Skeletal muscle satellite cell (primary cell): ENCODE data around the gene P3H1.
"Not testable (repeated sequence)": the region's sequence is repeated elsewhere in the genome, so short reads cannot be mapped to it uniquely, and the experiment has no call there.

Experiments
- H3K27me3 ChIP-seq: 2 replicates; pipeline ENCODE4 v1.7.0; 2013; ENCODE audit warnings: low read length; ENCODE audit not compliant: control insufficient read depth, insufficient read depth
- H3K36me3 ChIP-seq: 2 replicates; pipeline ENCODE4 v1.7.0; 2013; ENCODE audit warnings: mild to moderate bottlenecking, control low read depth, low read length; ENCODE audit not compliant: insufficient read depth
- H3K4me1 ChIP-seq: 2 replicates; pipeline ENCODE4 v1.7.0; 2013; ENCODE audit warnings: low read length; ENCODE audit not compliant: control insufficient read depth, insufficient read depth
- H3K4me2 ChIP-seq: 2 replicates; pipeline ENCODE4 v1.7.0; 2013; ENCODE audit warnings: mild to moderate bottlenecking, low read length
- H3K4me3 ChIP-seq: 2 replicates; pipeline ENCODE4 v1.7.0; 2013; ENCODE audit warnings: low read length
- H3K9ac ChIP-seq: 2 replicates; pipeline ENCODE4 v1.7.0; 2013; ENCODE audit warnings: mild to moderate bottlenecking, low read depth, low read length, moderate library complexity
- H3K9me3 ChIP-seq: replicated peaks from 2 replicates; pipeline ENCODE4 v1.7.0; 2013; ENCODE audit warnings: mild to moderate bottlenecking, control low read depth, low read length

P3H1 gene

DNA sequence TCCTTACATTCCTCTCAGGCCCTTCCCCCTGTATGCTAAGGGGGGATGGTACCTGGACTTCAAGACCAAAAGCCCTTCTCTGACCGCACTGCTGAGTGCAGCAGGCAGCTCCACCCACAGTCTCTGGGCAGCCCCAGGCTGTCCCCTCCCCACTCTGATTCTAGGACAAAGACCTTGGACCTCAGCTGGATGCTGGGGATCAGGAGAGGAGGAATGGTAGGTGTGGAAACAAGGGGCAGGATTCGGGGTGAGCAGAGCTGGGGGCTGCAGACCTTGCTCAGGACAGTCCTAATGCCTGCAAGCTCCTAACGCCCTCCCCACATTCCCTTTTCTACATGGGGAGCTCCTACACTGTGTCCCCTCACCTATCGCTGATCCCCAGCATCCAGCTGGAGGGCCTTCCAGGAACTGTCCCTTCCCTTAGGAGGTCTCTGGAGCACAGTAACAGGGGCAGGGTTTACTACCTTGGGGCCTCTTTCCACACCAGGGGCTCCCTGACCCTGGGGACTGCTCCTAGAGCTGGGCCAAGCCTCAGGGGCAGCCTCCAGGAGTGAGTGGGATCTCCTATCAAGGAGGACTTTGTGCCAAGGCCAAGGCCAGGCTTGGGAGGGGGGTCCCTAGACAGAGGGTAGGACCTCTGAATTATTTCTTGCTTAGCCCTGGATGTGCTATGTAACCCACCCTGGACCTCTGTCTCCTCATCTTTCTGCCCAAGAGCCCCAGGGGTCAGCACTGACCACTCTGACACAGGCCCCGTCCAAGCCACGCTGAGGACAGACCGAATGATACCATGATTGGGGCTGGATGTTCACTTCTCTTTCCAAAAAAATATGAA lies 32.4 kb downstream of the P3H1 start:
- H3K27me3 ChIP-seq = no peaks in the 10 kb centered on the region
- H3K4me3 ChIP-seq = no peak overlapping the region
- H3K9me3 ChIP-seq = no peaks in the 10 kb centered on the region
- H3K4me1 ChIP-seq = no peaks in the 10 kb centered on the region
- H3K4me2 ChIP-seq = no peak overlapping the region
- no peaks in the 10 kb centered on the region for H3K36me3 ChIP-seq
- H3K9ac ChIP-seq = no peak overlapping the region

- no peak overlapping the region for H3K4me2 ChIP-seq
- no peaks in the 10 kb centered on the region for H3K27me3 ChIP-seq
- H3K4me3 ChIP-seq = no peak overlapping the region
- H3K4me1 ChIP-seq = no peaks in the 10 kb centered on the region
- no peaks in the 10 kb centered on the region for H3K36me3 ChIP-seq
- H3K9me3 ChIP-seq = no peaks in the 10 kb centered on the region
- no peak overlapping the region for H3K9ac ChIP-seq
Measured at GRCh38 chr1:42733415-42734200, 33.2 kb downstream of the P3H1 start.

DNA sequence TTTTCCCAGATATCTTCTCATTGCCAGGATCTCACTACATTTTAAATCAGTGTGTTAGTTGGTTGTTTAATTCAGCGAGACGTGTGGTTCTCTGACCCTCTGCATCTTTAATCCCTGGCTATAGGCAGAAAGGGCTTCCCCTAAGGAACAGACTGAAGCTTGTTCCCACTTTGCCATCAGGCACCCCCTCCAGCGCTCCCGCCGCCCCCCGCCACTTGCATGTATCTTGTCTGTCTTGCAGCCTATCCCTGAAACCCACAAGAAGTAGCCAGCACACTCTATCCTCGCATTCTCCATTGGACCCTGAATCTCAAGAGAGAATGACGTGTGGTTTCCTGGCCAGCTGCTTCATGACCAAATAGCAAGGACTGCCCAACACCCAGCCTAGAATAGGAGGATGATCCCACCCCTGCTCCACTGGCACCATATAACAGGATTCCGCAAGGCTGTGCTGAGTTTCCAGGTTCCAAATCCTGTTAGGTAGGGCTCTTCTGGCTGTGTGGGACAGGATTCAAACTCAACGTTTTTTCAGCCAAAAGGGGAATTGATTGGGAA lies 34.6 kb downstream of the P3H1 start:
- Histone ChIP-seq H3K27me3 (no peaks in the 10 kb centered on the region), H3K4me2 (no peak overlapping the region), H3K9me3 (no peaks in the 10 kb centered on the region), H3K4me3 (no peak overlapping the region), H3K36me3 (no peaks in the 10 kb centered on the region), H3K4me1 (no peaks in the 10 kb centered on the region), H3K9ac (no peak overlapping the region)

DNA sequence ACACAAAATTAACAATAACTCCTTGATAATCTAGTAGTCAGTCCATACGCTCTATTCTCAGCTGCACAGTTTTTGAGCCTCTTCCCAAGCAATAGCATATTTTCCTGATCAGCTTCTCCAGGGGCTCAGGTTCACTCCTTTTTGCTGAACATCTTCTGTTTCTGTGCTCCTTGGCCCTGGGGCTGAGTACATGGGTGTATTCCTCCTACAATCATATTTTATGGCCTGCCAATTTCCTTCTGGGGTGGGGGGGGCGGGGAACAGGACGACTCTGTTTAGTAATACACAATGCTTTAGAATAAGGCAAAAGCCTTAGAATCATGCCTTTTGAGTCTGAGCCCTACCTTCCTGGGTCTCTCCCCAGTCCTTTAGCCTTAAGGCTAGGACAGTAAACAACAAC lies 35.2 kb downstream of the P3H1 start:
- Histone ChIP-seq H3K9me3 (no peaks in the 10 kb centered on the region), H3K4me1 (no peaks in the 10 kb centered on the region), H3K4me2 (no peak overlapping the region), H3K27me3 (no peaks in the 10 kb centered on the region), H3K9ac (no peak overlapping the region), H3K4me3 (no peak overlapping the region), H3K36me3 (no peaks in the 10 kb centered on the region)

GRCh38 chr1:42730988-42731387 lies 35.8 kb downstream of the P3H1 start:
- Histone ChIP-seq H3K9me3 (no peaks in the 10 kb centered on the region), H3K27me3 (no peaks in the 10 kb centered on the region), H3K4me2 (no peak overlapping the region), H3K4me3 (no peak overlapping the region), H3K4me1 (no peaks in the 10 kb centered on the region), H3K9ac (no peak overlapping the region), H3K36me3 (no peaks in the 10 kb centered on the region)

DNA sequence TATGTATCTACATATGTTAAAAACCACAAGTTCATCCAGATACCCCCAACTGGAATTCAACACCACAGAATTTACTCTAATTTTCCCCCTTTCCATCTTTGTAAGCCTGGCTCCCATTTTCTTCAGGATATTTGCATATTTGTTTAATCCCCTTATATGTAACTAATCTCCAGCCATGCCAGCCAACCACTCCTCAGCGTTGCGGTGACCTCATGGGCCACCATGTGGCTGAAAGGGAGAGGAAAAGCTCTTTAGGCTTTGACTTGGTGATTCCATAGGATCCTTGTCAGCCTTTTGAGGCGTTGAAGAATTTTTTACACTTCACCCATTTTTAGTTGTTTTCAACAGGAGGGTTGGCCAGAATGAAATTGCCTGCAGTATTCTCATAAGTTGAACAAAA lies 36.8 kb downstream of the P3H1 start:
- no peak overlapping the region for H3K4me3 ChIP-seq
- no peak overlapping the region for H3K9ac ChIP-seq
- no peaks in the 10 kb centered on the region for H3K27me3 ChIP-seq

DNA sequence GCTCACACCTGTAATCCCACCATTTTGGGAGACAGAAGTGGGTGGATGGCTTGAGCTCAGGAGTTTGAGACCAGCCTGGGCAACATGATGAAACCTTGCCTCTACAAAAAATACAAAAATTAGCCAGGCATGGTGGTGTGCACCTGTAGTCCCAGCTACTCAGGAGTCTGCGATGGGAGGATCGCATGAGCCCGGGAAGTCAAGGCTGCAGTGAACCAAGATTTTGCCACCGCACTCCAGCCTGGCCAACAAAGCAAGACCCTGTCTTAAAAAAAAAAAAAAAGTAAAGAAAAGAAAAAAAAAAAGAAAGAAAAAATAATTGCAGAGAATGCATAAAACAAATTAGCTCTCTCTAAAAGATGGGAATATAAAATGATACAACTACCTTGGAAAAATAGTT lies 41.0 kb downstream of the P3H1 start:
- not testable (repeated sequence) for H3K4me3 ChIP-seq, H3K9ac ChIP-seq, H3K4me1 ChIP-seq, H3K4me2 ChIP-seq, H3K27me3 ChIP-seq, H3K36me3 ChIP-seq, H3K9me3 ChIP-seq

More for the DNA sequence above, 36.8 kb downstream of the P3H1 start:
- Histone ChIP-seq H3K4me1 (no peaks in the 10 kb centered on the region), H3K4me2 (no peak overlapping the region), H3K36me3 (no peaks in the 10 kb centered on the region), H3K9me3 (no peaks in the 10 kb centered on the region)

DNA sequence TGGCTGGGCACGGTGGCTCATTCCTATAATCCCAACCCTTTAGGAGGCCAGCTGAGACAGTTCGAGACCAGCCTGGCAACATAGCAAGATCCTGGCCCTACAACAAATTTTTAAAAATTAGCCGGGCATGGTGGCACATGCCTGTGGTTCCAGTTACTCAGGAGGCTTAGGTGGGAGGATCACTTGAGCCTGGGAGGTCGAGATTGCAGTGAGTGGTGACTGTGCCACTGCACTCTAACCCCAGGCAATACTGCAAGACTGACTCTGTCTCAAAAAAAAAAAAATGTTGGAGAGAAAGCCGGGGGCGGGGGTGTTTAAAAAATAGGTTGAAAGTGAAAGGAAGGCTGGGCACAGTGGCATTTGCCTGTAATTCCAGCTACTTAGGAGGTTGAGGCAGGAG lies 43.3 kb downstream of the P3H1 start:
- Histone ChIP-seq H3K27me3 (no peaks in the 10 kb centered on the region), H3K4me2 (no peak overlapping the region), H3K36me3 (no peaks in the 10 kb centered on the region), H3K4me1 (no peaks in the 10 kb centered on the region), H3K4me3 (no peak overlapping the region), H3K9ac (no peak overlapping the region), H3K9me3 (no peaks in the 10 kb centered on the region)

- H3K9ac ChIP-seq, H3K4me1 ChIP-seq, H3K9me3 ChIP-seq, H3K4me3 ChIP-seq, H3K36me3 ChIP-seq, H3K27me3 ChIP-seq, H3K4me2 ChIP-seq: not testable (repeated sequence)
Measured at GRCh38 chr1:42722403-42722802, 44.4 kb downstream of the P3H1 start.

GRCh38 chr1:42721926-42722325 lies 44.9 kb downstream of the P3H1 start:
- no peak overlapping the region for H3K9ac ChIP-seq
- H3K4me1 ChIP-seq = no peaks in the 10 kb centered on the region
- peaks cover 5% of the 10 kb centered on the region for H3K36me3 ChIP-seq
- no peaks in the 10 kb centered on the region for H3K9me3 ChIP-seq
- H3K4me3 ChIP-seq = no peak overlapping the region
- no peaks in the 10 kb centered on the region for H3K27me3 ChIP-seq
- H3K4me2 ChIP-seq = no peak overlapping the region

GRCh38 chr1:42720868-42721267 lies 46.0 kb downstream of the P3H1 start:
- Histone ChIP-seq H3K9ac (no peak overlapping the region), H3K27me3 (no peaks in the 10 kb centered on the region), H3K4me1 (no peaks in the 10 kb centered on the region), H3K4me3 (no peak overlapping the region), H3K36me3 (peaks cover 7% of the 10 kb centered on the region), H3K4me2 (no peak overlapping the region), H3K9me3 (no peaks in the 10 kb centered on the region)
